ELR (cell line): ENCODE results near the gene LIPG.
A peak's percentile ranks its signal among the peaks of the same experiment; 100 is the strongest.

Experiments used
- DNase-seq: peaks from one replicate; pipeline ENCODE4 v3.0.0-alpha.2; 2015; ENCODE audit warnings: low read depth

Gene LIPG

DNA sequence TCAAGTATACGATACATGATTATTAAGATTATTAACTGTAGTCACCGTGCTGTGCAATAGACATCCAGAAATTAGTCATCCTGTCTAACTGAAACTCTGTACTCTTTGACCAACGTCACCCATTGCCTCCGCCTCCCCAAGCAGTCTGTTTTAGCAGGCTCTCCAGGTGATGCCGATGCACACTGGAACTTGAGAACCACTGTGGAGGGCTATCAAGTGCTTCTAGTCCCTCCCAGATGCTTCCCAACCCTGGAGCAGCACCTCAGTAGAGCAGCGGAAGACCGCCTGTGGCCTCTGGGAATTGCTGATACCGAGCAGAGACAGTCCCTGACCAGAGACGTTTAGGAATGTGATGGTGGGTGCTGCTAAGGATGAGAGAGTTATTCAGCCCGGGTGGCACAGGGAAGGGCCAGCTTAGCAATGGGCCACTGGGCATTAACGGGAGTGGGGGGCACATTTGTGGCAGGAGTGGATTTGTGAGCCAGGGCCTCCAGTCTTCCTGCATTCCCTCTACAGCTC is 50.7 kb downstream of the LIPG start:
- no peak for DNase-seq

DNA sequence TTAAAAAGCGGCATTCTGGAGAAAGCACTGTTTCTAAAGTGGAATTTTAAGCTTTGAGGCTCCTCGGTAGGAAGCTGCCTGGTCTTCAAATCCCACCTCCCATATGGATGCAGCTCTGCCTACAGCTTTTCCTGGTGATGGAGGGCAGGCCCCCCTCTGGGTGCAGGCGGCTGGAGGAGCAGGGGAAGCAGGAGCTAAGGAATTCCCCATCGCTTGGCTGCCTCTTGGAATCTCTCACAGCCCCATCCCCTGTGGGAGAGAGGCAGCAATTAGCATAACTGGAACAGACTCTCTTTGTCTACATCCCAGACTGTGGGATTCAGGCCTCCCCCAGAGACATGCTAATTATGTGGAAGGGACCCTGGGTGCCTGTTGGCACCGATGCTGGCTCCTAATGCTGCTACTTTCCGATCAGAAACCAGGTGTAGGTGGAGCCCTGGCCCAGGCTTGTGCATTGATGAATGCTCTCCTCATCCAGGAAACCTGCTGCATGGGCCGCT is 51.3 kb downstream of the LIPG start:
- DNase-seq, result no peak

- DNase-seq, result no peak
Observed at GRCh38 chr18:49613641-49614151, 51.8 kb downstream of the LIPG start.

DNA sequence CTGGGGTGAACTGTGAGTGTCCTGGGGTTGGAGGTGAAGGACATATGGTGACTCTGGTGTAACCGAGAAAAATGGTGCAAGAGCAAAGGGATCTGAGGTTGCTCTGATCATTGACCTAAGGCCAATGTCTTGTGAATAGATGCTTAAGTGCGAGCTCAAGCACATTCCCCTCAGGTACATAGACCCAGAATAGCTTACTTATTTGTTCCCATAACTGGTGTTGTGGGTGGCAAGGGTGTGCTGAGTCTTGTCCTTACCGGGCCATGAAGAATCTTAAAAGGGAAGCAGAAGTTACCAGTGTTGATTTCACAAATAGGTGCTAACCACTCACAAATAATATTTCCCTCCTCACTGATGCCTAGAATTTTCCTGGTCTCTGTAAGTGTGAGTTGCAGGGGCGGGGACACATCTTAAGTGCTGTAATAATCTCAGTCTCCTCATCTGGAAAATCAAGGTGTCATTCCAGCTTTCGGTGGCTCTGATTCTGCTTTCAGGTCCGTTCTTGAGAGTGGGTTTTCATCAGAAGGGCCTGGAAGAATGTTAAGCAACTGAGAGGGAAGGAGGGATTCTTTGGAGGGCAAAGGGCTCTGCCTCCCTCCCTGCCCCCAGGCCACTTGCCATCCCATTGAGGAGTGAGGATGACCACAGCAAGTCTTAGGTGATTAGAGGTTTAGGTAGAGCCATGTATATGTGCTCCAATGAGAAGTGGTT is 54.9 kb downstream of the LIPG start:
- DNase-seq, result no peak

GRCh38 chr18:49617329-49617695 is 55.5 kb downstream of the LIPG start:
- DNase-seq, result no peak

- DNase-seq, result no peak
Observed at GRCh38 chr18:49617865-49618264, 56.0 kb downstream of the LIPG start.

GRCh38 chr18:49618742-49619681 is 57.2 kb downstream of the LIPG start:
- DNase-seq, result no peak

- peak; percentile 53 for DNase-seq
Observed at GRCh38 chr18:49619801-49620200, 57.9 kb downstream of the LIPG start.

DNA sequence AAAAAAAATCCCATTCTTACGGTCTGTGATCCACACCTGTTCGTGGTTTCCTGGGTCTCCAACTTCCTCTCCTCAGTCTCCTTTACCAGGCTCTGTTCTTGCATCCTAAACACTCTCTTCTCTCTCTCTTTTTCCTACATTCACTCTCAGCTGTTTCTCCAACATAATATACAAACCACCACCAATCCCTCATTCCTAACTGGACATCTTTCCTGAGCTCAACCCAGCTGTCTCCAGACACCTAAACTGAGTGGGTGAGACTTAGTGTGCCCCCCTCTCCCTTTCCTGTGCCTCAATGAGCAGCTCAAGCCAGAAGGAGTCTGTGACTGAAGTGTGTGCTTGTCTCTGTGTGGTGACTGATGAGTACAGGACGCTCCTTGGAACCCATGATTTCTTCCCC is 59.4 kb downstream of the LIPG start:
- DNase-seq, result no peak

- DNase-seq, result no peak
Observed at GRCh38 chr18:49621717-49622351, 60.0 kb downstream of the LIPG start.

DNA sequence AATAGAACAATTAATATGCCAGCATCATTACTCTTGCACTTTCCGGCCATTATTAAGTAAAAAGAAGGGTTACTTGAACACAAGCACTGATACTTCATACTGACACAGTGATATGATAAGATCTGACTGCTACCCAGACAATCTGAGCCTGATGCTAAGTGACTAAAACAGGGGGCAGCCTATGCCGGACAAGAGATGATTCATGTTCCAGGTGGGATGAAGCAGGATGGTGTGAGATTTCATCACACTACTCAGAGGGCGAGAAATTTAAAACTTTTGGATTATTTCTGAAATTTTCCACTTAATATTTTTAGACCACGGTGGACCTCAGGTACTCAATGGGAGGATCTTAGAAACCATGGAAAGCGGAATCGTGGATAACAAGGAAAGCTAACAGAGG is 61.7 kb downstream of the LIPG start:
- DNase-seq, result peak; percentile 3

GRCh38 chr18:49625021-49625691 is 63.3 kb downstream of the LIPG start:
- no peak for DNase-seq

DNA sequence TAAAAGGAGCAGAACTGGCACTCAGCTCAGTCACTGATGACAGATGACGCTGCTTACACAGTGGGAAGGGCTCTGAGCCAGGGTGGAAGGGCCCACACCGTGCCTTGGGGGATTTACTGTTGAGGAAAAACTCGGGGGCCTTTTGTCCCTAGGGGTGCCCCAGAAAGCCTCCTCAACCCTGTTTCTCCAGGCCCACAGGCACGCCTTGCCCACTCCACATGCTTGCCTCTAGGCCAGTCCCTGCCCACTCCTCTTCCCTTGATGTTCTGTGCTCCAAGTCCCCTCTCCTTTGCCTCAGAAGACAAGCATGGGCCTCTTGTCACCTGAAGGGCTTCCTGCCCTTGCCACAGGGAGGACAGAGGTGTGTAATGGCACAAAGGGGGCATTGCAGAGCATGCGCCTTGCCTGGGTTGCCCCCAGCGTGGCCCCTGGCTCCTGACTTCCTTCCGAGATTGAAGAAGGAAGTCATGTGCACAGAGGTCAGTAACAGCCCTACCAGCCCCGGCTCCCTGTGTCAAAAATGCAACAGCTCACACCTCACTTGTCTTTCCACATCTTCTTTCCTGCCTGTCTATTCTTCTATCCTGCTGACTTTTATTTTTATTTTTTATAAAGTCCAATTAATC is 65.1 kb downstream of the LIPG start:
- no peak for DNase-seq

DNA sequence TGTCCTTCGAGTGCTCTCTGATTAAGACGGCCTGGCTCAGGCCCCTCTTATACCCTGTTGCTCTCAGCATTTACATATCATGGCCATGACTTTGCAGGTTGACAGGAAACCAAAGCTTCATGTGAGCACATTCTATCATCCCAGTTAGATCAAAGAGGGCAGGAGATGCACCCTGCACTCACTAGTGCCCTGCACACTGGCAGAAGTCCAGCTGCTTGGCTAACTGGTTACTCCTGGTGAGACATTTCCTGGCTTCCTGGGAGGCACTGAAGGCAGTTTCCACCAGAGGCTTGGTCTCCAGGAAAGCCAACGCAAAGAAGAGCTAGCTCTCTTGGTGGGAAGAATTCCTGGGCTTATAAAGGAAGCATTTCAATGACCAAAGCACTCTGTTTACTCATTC is 66.3 kb downstream of the LIPG start:
- peak; percentile 17 for DNase-seq

- DNase-seq, result no peak
Observed at GRCh38 chr18:49628881-49629795, 67.3 kb downstream of the LIPG start.

DNA sequence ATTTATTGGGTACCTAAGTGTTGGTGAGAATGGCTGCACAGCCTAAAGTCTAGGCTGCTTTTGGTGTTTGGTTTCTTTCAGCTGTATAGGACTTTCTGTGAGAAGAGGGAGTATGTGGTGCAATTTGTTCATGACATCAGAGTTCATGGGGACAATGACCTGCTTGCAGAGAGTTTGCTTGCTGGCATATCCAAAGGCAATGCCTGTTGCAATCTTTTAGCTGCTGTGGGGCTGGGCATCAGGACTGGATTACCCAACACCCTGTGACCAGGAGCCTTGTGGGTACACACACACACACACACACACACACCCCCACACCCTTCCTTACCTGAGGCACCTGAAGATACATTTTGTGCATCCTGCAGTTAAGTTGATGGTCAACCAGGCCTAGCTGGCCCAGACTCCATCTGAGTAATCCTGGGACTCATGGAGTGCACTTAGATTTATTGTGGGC is 68.4 kb downstream of the LIPG start:
- DNase-seq, result no peak

- DNase-seq, result no peak
Observed at GRCh38 chr18:49631146-49631866, 69.4 kb downstream of the LIPG start.

GRCh38 chr18:49632588-49632987 is 70.7 kb downstream of the LIPG start:
- DNase-seq, result no peak

DNA sequence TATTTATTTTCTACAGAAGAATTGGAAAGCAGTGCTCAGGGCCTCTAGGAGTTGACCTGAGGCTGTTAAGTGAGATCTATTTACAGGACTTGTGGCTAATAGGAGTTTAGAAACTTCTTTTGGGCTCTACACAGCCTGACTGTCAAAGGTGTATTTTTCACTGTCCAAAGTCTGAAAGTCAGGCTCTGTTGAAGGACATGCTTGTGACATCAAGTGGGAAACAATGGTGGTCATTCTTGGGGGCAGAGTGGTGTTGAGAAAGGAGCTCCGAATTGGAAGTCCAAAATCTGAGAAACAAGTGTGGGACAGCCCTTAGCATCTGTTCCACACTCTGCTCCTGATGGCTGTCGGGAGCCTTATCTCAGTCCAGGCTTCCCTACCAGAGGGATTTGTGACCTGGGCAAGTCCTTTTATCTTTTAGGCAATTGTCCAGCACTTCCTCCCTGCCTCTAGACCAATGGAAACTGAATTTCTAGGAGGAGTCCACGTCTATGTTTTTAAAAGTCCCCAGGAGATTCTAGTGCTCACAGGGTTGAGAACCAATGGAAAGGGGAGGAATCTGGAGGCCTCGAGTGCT is 76.4 kb downstream of the LIPG start:
- no peak for DNase-seq
